T47D (cell line): ENCODE data around the gene KCNK2.

Experiments
- DNase-seq, 2 experiments: peaks; one replicate each; pipeline versions ENCODE4 v3.0.0 to v3.0.0-alpha.2; 2011 to 2012; ENCODE audit warnings: low read depth in 1 of 2, low spot score in 1 of 2
- JUND ChIP-seq: IDR thresholded peaks from 2 replicates; pipeline ENCODE4 v1.6.1; 2012; ENCODE audit warnings: low read depth
- in situ Hi-C: cut with HindIII; loops from 2 replicates; pipeline ENCODE4 v1.10.0; 2016; ENCODE audit warnings: low sequenced_read_pairs, low pct_unique_long_range_greater_than_20kb

KCNK2 gene

GRCh38 chr1:215113776-215114153 lies 31.2 kb downstream of the KCNK2 start:
- no peak for DNase-seq
- in situ Hi-C loops, result no loop called here
- TF ChIP-seq JUND, result no peak

DNA sequence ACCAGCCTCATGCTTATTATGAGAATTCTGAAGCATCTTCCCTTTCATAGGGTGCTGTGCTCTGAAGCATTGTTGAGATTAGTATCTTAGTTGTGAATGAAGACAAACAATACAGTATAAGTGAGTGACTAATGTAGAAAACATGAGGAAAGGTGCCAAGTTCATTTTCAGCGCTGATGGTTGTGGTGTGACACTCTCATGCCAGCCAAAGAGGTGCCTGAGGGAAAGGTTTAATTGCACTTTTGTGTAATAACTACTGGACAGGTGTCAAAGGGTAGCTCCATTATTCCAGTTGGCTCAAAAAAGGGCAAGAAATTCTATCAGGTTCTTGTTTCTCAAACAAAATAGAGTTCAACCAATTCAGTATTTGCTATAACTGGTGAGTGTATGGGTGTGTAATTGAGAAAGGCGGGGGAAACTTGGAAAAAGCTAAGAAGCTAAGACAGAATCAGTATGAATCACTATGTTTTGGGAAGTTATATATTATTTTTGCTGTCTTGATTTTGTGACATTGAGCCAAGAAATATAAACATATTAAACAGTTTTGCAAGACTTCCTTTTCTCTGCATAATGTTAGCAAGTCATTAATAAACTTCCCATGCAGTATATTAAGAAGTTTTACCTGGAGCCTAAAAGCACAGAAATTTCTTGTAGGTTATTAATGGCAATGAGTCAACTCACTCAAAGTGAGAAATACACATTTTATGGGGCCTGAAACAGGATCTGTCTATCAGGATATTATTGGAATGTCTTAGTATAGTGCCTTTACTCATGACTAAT lies 31.8 kb downstream of the KCNK2 start:
- DNase-seq, result peak; percentile 45 to 100
- in situ Hi-C loops, result no loop called here
- peak; percentile 99 for TF ChIP-seq JUND

DNA sequence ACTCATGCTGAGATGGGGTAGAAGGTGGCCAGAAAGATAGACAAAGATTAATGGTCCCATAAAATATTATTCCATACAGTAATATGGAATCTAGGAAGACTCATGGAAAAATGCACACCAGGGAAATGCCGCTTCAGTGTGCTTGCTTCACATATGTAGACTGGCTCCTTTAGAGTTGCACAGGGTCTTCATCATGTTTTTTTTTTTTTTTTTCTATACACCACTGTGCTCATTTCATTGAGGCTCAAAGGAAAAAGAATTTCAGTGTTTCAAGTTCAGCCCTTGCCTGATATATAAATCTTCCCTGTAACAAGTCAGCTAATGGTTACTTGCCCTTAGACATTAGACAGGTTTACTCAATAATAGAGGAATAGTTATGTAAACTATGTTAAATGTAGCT lies 33.2 kb downstream of the KCNK2 start:
- DNase-seq, result no peak
- in situ Hi-C loops, result no loop called here
- no peak for TF ChIP-seq JUND

DNA sequence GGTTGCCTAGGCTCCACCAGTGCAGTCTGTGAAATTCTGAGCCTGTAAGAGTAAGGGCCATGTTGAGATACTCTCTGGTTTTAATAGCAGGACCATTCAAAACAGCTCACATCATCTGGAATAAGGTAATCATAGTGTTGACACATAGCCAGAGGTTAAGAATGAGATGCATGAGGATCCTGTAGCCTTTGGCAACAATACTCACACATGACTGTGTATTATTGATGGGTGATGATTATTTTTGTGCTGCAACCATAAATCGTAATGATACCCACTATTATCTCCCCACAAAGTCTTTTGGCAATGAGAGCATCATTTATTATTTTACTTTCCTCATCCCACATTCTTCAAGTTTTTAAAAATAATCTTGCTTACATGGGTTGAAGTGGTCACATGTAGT lies 35.5 kb downstream of the KCNK2 start:
- in situ Hi-C loops, result no loop called here
- no peak for TF ChIP-seq JUND
- no peak for DNase-seq

DNA sequence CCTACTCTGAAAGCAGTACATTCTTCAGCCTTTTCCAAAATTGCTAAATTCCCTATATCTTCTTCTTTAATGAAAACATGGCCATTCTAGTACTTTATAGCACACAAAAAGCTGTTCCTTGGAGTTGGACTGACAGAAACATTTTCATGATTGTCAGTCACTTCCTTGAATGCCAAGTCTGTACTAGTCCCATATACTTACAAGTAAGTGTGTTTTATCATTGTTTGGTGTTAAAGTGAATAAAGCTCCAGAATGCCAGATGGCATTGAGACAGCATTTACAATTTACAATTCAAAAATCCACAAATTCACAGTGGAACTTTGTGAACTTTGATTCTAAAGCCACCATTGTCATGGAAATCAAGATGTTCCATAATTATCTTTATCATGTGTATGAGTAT lies 36.5 kb downstream of the KCNK2 start:
- no peak for DNase-seq
- TF ChIP-seq JUND, result no peak
- in situ Hi-C loops, result no loop called here

DNA sequence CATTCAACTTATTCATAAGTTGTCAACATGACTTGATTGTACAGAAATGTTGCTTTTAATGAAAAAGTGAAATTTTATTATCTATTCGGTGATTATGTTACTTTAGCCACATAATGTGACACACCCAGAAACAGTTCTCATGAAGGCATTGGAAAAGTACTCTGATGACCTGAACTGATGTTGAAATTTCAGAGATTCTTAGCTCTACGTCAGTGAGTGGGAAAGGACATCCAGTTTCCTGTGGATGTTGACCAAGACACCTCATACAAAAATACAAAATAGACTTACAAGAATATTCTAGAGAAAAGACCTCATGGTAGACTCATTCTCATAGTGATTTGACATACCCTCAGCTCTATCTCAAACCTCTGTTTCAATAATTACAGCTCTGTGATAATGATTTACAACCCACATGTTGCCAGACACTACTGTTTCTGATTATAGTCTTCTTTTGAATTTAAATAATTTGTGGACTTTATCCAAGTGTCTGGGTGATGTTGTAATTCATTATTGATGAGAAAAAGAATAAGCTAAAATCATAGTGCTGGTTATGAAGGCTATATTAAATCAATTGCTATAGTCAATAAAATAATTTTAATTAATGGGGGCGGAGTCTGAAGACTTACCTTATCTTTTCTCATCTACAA lies 37.3 kb downstream of the KCNK2 start:
- in situ Hi-C loops, result no loop called here
- TF ChIP-seq JUND, result no peak
- DNase-seq, result no peak

GRCh38 chr1:215128504-215128903 lies 46.0 kb downstream of the KCNK2 start:
- TF ChIP-seq JUND, result no peak
- DNase-seq, result no peak
- in situ Hi-C loops, result no loop called here

DNA sequence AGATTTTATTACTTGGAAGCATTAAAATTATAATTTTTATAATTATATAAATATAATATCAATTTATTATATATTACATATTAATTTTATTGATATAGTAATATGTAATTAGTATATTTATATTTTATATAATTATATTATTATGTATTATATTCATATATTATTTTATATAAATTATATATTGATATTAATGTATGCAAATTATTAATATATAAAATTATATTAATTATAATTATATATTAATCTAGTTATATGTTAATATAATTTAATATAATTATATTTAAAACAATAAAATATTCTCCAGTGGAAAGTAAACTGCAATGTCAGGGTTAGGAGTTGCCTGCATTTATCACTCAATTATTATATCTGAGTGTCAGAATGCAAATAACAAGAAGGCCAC lies 48.8 kb downstream of the KCNK2 start:
- in situ Hi-C loops, result no loop called here
- no peak for DNase-seq
- TF ChIP-seq JUND, result no peak

DNA sequence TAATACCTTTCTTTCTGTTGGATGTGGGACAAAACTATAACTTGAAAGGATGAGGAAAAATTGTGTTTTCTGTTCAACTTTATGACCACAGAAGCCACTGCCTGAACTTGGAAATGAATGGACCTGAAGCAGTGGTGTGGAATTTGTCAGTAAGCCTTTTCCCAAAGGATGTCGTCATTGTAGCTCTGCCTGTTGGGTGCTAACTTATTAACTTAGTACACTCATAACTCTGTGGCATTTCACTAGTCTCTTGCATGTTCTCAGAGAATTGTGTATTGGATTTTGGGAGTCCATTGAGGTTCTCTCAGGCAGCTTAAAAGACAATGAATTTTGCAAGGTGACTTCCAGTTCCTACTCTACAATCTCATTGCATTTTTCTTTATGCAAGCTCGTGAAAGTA lies 49.6 kb downstream of the KCNK2 start:
- peak; percentile 28 to 78 for DNase-seq
- in situ Hi-C loops, result no loop called here

DNA sequence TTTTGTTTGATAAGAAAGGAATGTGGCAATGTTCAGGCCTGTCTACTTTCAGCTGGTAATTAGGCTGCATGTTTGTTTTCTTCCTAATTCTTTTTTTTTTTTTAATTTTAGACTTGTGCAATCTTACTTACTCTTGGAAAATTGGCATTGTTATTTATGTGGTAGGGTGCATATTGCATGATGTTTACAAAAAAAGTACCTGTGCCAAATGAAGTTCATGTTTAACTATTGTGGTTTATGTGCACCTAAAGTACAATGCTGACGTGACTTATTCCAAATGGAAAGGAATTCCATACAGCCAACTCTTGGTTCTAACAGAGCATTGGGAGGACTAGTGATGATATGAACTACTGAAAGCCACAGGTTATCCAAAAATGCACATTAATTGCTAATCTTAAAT lies 51.0 kb downstream of the KCNK2 start:
- peak in 1 of 2 experiments; percentile 59 for DNase-seq
- in situ Hi-C loops, result no loop called here
- TF ChIP-seq JUND, result 0 out of 2 replicates have a peak, but pooled peaks have one; percentile 30

More for the DNA sequence above, 49.6 kb downstream of the KCNK2 start:
- no peak for TF ChIP-seq JUND

DNA sequence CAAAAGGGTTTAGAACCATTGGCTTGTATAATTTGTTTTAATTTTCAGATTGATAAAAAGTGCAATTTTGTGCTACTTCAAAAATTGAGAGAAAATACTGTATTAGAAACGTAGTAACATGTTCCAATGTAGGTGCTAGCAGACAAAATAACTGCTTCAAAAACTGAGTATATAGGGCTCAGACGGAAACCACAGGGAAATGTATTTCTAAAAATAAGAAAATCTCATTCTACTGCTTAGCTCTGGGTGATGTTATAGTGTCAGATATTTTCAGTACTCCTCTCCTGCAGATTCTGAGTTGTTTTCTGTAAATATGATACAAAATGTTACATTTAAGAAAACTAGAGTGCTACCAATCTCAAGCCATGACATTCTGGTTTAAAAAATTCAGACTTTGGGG lies 55.4 kb downstream of the KCNK2 start:
- DNase-seq, result no peak
- in situ Hi-C loops, result no loop called here

DNA sequence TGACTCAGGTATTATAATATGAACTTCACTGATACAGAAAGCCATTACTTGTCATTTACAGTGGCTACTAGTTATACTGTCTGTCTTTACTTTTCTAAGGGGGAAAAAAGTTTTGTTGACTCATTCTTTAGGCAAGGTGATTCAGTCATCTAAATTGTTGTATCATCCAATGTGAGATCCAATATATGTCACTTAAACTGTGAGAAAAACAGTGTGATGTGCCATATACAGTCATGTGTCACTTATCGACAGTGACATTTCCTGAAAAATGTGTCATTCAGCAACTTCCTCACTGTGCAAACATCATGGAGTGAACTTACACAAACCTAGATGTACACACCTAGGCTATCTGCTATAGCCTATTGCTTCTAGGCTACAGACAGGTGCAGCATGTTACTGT lies 57.6 kb downstream of the KCNK2 start:
- no peak for TF ChIP-seq JUND
- DNase-seq, result no peak
- in situ Hi-C loops, result no loop called here

More for the DNA sequence above, 55.4 kb downstream of the KCNK2 start:
- TF ChIP-seq JUND, result no peak

DNA sequence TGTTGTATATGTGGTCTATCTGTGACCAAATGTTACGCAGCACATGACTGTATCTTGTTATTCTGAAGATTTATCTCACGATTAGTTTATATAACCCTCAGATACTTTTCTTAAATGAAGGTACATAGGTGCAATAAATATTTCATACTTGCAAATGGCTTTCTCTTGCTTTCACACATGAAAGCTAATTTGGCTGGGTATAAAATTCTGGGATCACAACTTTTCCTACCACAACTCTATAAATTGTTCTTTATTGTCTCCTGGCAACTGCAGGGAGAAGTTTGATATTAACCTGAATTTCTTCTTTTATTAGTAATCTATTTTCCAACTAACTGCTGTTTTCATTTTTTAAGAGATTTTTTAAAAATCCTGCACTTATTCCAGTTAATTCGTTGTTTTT lies 58.9 kb downstream of the KCNK2 start:
- in situ Hi-C loops, result no loop called here
- no peak for TF ChIP-seq JUND
- DNase-seq, result no peak
